Measurements from ENCODE around the gene PHKA2.

PHKA2 gene

DNA sequence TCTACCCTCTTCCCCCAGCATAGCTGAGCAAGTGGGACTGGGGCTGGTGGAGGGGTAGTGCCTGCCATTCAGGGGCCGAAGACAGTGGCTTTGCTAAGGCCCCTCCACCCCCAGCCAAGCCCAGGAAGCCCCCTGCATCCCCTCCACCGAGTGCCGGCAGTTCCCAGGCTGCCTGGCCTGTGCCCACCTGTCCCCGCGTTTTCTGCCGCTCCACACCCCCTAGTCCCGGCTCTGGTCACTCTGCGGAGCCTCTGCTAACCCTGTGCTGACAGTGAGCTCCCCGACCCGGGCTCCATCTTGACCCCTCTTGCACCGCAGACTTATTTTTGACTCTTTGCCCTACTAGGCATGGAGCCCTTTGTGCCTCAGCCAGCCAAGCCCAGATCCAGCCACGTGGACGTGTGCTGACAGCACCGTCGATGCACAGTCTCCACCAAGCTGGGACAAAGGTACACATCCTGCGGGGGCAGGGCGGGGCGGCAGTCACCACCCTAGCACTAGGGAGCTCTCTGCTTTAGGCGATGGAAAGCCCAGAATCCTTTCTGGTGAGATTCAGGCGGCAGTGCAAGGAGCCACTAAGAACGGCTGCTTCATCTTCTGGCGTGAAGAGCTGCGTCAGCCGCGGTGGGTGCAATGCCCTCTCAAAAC is 96.6 kb downstream of the PHKA2 start:
- peak; percentile 8 for DNase-seq

DNA sequence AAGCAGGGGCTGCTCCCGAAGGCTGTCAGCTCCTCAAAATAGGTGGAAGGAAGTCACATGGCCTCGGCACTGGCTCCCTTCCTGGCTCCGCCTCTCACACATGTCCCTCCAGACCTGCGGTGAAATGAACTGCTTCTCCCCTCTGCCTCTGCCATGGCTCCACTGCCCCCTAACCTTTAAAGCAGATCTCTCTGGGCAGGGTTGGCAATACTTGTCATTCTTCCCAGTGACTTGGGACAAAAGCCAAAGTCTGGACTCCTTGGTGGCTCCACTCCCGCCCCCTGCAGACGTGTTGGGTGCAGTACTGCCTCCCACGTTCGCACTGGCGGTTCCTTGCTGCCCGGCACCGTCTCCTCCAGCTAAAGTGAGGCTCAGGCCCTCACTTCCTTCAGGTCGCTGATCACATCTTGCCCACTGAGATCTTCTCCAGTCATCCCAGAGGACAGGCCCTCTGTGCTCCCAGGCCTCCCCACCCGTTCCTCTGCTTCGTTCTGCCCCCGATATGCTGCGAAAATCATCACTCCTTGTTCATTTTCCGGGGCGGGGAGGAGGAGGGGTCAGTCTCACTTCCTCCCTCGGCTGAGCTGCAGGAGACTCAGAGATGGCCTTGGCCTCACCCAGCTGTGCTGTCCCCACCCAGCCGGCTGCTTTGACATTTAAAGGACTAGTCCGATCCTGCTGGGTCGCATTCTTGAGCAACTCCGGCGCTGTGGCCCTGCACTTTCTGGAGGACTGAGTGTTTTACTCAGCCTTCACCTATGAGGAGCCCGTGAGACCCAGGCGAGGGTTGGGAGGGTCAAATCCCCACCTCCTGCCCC is 97.4 kb downstream of the PHKA2 start:
- peak; percentile 83 for DNase-seq

DNA sequence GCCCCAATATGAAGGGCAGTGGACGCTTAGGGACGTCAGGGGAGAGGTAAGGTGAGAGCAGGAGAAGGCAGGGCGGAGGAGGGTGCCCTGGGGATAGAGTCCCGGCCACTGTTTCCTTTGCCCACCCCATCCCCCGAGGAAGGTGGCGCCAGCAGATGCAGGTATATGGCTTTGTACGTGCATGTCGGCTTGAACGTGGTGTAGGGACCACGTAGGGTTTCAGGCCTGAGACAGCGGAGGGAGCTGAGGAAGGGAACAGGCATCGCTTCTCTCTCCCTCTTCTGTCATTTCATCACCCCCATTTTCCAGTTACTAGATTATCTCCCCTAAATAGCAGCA is 97.9 kb downstream of the PHKA2 start:
- DNase-seq, result no peak

DNA sequence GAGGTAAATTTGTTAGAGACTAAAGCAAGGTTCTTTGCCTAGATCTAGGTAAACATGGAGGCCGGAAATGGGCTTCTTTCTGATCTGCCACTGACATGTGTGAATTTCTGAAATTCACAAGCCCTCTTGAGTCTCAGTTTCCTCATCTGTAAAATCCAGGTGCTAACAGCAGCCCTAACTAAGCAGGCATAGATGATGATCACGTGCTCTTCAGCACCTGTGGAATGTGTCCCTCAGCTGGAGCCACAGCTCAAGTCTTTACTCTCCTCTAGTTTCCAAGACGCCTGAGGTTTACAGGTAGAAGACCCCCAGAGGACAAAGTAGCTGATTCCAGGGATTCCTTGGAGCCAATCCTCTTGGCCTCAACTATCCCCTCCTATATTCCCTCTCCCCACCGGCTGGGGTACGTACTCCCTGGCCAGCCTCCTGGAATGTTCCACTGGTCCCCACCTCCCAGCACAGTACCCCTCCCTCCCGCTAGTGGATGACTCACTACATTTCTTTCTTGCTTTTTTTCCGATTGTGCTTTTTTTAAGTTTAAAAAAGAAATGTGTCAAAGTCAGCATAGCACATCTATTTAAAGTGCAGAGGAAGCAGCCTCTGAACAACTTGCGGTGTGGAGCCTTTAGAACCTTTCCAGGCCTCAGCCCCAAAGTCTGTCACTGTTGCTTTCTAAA is 98.4 kb downstream of the PHKA2 start:
- peak; percentile 13 for DNase-seq

GRCh38 chrX:18884916-18885315 is 99.0 kb downstream of the PHKA2 start:
- no peak for DNase-seq

- no peak for DNase-seq
These were observed 99.8 kb downstream of the PHKA2 start for GRCh38 chrX:18883961-18884765.

GRCh38 chrX:18883234-18883960 is 100.5 kb downstream of the PHKA2 start:
- no peak for DNase-seq

- no peak for DNase-seq
These were observed 104.8 kb downstream of the PHKA2 start for GRCh38 chrX:18879144-18879543.

GRCh38 chrX:18877469-18877868 is 106.4 kb downstream of the PHKA2 start:
- DNase-seq, result no peak

DNA sequence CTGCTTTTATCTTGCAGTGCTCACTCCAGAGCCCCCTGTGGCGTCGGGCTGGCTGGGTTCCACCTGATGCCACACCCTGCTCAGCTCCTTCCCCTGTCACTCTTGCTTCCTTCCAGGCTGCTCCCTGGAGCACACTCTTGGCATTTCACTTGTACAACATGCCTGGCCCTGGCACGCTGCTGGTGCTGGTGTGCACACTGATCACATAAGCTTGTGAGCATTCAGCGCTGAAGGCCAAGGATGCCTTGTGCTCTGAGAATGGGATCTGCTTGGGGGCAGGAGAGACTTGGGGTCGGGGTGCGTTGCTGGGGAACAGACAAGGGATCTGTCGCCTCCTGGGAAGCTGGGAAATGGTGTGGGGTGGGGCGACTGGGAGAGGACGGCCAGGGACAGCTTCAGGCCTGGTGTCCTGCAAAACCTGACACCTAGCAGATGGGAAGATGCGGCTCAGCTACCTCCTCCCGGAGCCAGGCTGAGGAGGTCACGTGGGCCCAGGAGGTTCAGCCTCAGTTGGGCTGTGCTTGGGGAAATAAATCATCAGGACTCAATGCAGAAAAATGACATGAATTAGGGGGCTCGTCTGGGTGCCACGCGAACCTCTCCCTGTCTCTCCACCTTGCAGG is 108.5 kb downstream of the PHKA2 start:
- no peak for DNase-seq

DNA sequence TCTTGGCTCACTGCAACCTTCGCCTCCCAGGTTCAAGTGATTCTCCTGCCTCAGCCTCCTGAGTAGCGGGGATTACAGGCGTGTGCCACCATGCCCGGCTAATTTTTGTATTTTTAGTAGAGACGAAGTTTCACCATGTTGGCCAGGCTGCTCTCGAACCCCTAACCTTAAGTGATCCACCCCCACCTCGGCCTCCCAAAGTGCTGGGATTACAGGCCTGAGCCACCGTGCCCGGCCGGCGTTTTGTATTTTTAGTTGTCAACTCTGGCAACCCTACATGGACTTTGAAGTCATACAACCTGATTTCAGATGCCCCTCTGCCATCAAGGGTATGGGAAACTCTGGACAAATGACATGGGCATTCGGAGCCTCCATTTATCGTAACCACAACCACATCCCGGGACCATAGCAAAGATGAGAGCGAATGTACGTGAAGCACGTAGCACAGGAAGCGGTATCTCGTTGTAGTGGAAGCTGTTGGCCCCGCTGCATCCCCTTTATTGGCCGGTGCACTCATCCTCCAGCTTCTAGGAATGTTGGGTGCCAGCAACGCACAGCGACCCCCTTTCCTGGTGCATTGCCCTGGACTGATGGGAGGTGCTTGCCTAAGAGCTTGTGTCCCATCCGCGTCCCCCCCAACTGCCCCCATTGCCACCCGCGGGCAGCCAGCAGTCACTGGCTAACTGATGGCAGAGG is 109.2 kb downstream of the PHKA2 start:
- DNase-seq, result no peak

DNA sequence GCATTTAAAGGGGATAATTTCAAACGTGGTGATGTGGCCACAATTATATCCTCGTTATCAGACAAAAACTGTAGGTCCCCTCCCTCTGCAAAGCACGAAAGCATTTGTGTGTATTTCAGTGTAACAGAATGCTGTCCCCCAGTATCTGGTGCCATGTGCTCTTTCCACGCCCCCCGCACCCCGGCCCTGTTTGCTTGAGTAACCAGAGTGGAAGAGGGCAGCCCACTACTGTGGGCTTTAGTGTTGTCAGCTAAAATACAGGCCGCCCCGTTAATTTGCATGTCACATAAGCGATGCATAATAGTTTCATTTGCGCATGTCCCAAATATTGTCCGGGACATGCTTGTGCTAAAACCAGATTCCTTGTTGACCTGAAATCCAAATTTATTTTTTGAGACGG is 110.1 kb downstream of the PHKA2 start:
- DNase-seq, result no peak

DNA sequence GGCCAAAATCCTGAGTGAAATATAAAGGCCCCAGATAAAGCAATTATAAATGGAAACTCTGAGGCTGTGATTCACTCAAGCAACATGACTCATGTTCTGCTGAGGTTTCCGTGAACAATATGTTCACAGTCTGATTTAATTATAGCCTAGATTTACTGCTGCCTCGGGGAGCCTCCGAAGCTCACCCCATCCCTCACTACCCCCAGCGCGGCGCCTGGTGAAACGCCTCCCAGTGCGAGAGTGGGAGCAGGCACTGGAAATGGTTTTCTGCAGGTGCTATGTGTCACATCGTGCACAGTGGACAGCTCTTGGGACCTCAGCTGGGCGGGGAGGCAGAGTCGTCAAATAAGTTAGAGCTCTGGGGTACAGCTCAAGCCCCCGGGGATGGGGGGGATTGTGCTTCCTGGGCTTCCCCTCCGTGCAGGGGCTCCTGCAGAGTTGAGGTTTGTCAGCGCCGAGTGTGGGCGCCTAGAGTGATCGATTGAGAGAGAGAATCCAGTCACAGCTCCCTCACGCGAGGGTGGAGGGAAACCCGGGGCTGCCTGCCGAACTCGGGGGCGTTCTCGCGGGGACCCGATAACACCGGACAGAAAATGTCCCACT is 110.6 kb downstream of the PHKA2 start:
- no peak for DNase-seq

DNA sequence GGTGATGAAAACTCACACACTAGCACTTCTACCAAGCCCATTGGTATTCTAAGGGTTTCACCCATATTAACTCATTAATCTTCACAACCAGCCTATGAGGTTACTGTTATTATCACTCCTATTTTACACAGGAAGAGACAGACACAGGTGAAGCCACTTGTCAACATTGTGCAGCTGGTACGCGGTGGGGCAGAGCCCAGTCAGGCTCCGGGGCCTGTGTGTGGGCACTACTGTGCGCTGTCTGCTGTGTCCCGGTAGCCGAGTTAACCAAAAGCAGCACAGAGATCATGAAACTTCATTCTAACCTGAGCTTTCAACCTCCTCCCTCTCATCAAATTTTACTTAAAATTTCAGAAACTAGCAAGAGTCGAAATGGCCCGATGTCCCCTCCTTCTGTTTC is 111.3 kb downstream of the PHKA2 start:
- no peak for DNase-seq

- no peak for DNase-seq
These were observed 111.9 kb downstream of the PHKA2 start for GRCh38 chrX:18871970-18872369.

DNA sequence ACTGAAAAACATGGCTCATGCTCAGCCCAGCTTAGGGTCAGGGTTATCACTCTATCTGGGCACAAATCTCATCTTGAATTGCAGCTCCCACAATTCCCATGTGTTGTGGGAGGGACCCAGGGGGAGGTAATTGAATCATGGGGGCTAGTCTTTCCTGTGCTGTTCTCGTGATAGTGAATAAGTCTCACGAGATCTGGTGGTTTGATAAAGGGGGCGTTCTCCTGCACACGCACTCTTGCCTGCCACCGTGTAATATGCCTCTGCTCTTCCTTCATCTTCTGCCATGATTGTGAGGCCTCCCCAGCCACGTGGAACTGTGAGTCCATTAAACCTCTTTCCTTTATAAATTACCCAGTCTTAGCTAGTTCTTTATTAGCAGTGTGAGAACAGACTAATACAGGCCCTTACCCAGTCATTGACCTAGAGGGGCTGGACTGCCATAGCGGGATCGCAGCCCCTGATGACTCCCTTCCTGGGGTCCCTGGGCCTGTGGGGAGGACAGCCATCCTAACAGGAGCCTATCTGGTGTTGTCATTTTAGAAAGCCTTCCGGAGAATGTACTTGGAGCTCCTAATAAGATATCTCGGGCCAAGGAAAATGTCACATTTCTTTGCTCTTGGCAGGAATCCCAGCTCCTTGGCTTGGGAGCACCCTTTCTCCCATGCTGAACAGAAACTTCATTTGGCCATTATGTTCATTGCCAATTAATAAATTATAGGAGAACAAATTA is 112.6 kb downstream of the PHKA2 start:
- DNase-seq, result no peak

GRCh38 chrX:18864390-18864920 is 119.5 kb downstream of the PHKA2 start:
- DNase-seq, result no peak

DNA sequence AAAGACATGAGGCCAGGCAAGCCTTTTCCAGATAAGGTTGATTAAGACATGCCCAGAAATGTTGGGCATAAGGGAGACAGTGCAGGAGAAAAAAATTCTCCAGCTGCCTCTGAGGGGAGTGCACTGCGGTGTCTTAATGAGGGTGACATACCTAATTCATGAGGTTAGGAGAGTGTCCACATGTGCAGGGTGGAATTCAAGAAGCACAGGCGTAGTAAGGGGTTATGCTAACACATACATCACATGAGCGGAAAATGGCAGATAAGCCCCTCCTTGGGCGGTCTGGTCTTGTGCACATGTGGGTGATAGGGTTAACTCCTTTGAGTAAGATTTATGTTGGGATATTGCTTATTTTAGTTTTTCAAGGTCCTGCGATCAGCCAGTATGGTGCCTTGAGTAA is 122.4 kb downstream of the PHKA2 start:
- no peak for DNase-seq

- no peak for DNase-seq
These were observed 127.3 kb downstream of the PHKA2 start for GRCh38 chrX:18856645-18856997.

Measured in hematopoietic multipotent progenitor cell treated with erythropoietin and hydrocortisone succinate and interleukin-3 and kit ligand, for 4 days (in vitro differentiated cells).